Upper lobe of right lung (tissue), 1 donor: Measurements from ENCODE around the gene P4HTM. TPM values are rescaled to one million over a fixed set of nuclear protein-coding genes. Genes with fewer than 3 reads are reported as not detected.

ENCODE experiments used
- ATAC-seq: fragments of 200-7000 bp; cut with Tn5 transposase; one replicate; pipeline ENCODE4 v1.9.1; 2020; ENCODE audit warnings: mild to moderate bottlenecking, moderate library complexity
- DNase-seq: peaks from one replicate; pipeline ENCODE4 v3.0.0-alpha.2; 2020
- H3K27ac ChIP-seq: fragments of 200-600 bp; one replicate; pipeline ENCODE4 v1.8.0; 2022
- H3K27me3 ChIP-seq: fragments of 200-600 bp; one replicate; pipeline ENCODE4 v1.8.0; 2022; ENCODE audit warnings: mild to moderate bottlenecking
- H3K36me3 ChIP-seq: fragments of 200-600 bp; one replicate; pipeline ENCODE4 v1.8.0; 2022
- H3K4me1 ChIP-seq: fragments of 200-600 bp; one replicate; pipeline ENCODE4 v1.8.0; 2022
- H3K4me3 ChIP-seq: fragments of 200-600 bp; one replicate; pipeline ENCODE4 v1.8.0; 2022; ENCODE audit warnings: mild to moderate bottlenecking
- H3K9me3 ChIP-seq: fragments of 200-600 bp; one replicate; pipeline ENCODE4 v1.8.0; 2022
- CTCF ChIP-seq: fragments of 200-600 bp; IDR thresholded peaks from one replicate; pipeline ENCODE4 v1.8.0; 2022; ENCODE audit warnings: antibody characterized with exemption
- intact Hi-C: fragments of 100-400 bp; cut with DNase I; formaldehyde crosslinking; loops from one replicate; pipeline ENCODE4 v1.11.0; 2022
- total RNA-seq: library from RNA; stranded (reverse); fragmentation: NEBNext Ultra II Directional; extraction: Animal tissue kit (Norgen Biotek cat#: 25700); gene quantifications from one replicate; pipeline ENCODE4 v1.2.1, GENCODE V29; 2021
- donor health status: DM: no; HTN: yes; CAD: no; lungs with severe emphysema.

The P4HTM gene
- total RNA-seq, 1 donor from 2014 or later, result 38.0 TPM

- Histone ChIP-seq H3K27ac (no peak overlapping the region), H3K27me3 (no peaks in the 10 kb centered on the region), H3K9me3 (no peaks in the 10 kb centered on the region), H3K36me3 (peaks cover 9% of the 10 kb centered on the region), H3K4me3 (peak overlapping the region; percentile 89), H3K4me1 (peaks cover 21% of the 10 kb centered on the region)
- intact Hi-C loops, result no loop called here
- TF ChIP-seq CTCF, result no peak
- DNase-seq, result no peak
- no peak for ATAC-seq
Measured at GRCh38 chr3:48991851-48992545, 2.0 kb downstream of the P4HTM start.

GRCh38 chr3:48993834-48994233 is 3.8 kb downstream of the P4HTM start:
- ATAC-seq (no peak), DNase-seq (no peak)
- intact Hi-C loops, result no loop called here
- no peak overlapping the region for H3K27ac ChIP-seq
- H3K4me1 ChIP-seq, result peaks cover 20% of the 10 kb centered on the region
- TF ChIP-seq CTCF, result no peak
- H3K9me3 ChIP-seq, result no peaks in the 10 kb centered on the region
- peaks cover 9% of the 10 kb centered on the region for H3K36me3 ChIP-seq
- H3K4me3 ChIP-seq, result no peak overlapping the region
- H3K27me3 ChIP-seq, result no peaks in the 10 kb centered on the region

- no peak for DNase-seq
- Histone ChIP-seq H3K4me3 (no peak overlapping the region), H3K36me3 (peaks cover 9% of the 10 kb centered on the region), H3K27me3 (no peaks in the 10 kb centered on the region), H3K27ac (no peak overlapping the region), H3K9me3 (no peaks in the 10 kb centered on the region), H3K4me1 (peaks cover 3% of the 10 kb centered on the region)
- intact Hi-C loops, result no loop called here
- no peak for ATAC-seq
- no peak for TF ChIP-seq CTCF
Measured at GRCh38 chr3:48996640-48997039, 6.6 kb downstream of the P4HTM start.

GRCh38 chr3:48997102-48997635 is 7.1 kb downstream of the P4HTM start:
- peaks cover 6% of the 10 kb centered on the region for H3K36me3 ChIP-seq
- no peak overlapping the region for H3K27ac ChIP-seq

GRCh38 chr3:48997714-48998637 is 7.9 kb downstream of the P4HTM start:
- Histone ChIP-seq H3K4me3 (no peak overlapping the region), H3K9me3 (no peaks in the 10 kb centered on the region), H3K27me3 (no peaks in the 10 kb centered on the region), H3K4me1 (no peaks in the 10 kb centered on the region), H3K27ac (no peak overlapping the region), H3K36me3 (peaks cover 4% of the 10 kb centered on the region)
- no peak for DNase-seq
- no peak for TF ChIP-seq CTCF
- no peak for ATAC-seq
- intact Hi-C loops, result no loop called here

More at GRCh38 chr3:48997102-48997635, 7.1 kb downstream of the P4HTM start:
- intact Hi-C loops, result no loop called here
- no peak overlapping the region for H3K4me3 ChIP-seq
- H3K27me3 ChIP-seq, result no peaks in the 10 kb centered on the region
- TF ChIP-seq CTCF, result no peak
- H3K4me1 ChIP-seq, result no peaks in the 10 kb centered on the region
- H3K9me3 ChIP-seq, result no peaks in the 10 kb centered on the region
- ATAC-seq (no peak), DNase-seq (no peak)
